Activated naive CD4-positive, alpha-beta T cell treated with anti-CD3 and anti-CD28 coated beads, Interleukin-2, amount 50 U/mL, for 72 hours (primary cell): ENCODE data around the gene OR52A1. TPM values are rescaled to one million over a fixed set of nuclear protein-coding genes. Genes with fewer than 3 reads are reported as not detected.

ENCODE experiments used
- ATAC-seq, 2 donors: fragments of 150-1000 bp; cut with Tn5 transposase; 2 replicates each; pipeline ENCODE4 v1.10.0; 2021; ENCODE audit warnings: mild to moderate bottlenecking in 2 of 2, moderate library complexity in 2 of 2
- DNase-seq, 2 donors: peaks; one replicate each; pipeline ENCODE4 v3.0.0; 2021 to 2022; ENCODE audit warnings: low spot score in 2 of 2
- H3K27ac Mint-ChIP-seq, 2 donors: one replicate each; pipeline ENCODE4 v1.8.0; 2022; ENCODE audit warnings: mild to moderate bottlenecking in 2 of 2, mixed read lengths in 2 of 2
- H3K36me3 Mint-ChIP-seq, 2 donors: one replicate each; pipeline ENCODE4 v1.8.0; 2022; ENCODE audit warnings: mixed read lengths in 2 of 2
- H3K9me3 Mint-ChIP-seq, 2 donors: one replicate each; pipeline ENCODE4 v1.8.0; 2022; ENCODE audit warnings: mixed read lengths in 2 of 2
- total RNA-seq, 2 donors: library from RNA; stranded (reverse); gene quantifications; one replicate each; pipeline ENCODE4 v1.2.3, GENCODE V29; 2022

The OR52A1 gene
- total RNA-seq, 2 donors from 2014 or later, result not detected

DNA sequence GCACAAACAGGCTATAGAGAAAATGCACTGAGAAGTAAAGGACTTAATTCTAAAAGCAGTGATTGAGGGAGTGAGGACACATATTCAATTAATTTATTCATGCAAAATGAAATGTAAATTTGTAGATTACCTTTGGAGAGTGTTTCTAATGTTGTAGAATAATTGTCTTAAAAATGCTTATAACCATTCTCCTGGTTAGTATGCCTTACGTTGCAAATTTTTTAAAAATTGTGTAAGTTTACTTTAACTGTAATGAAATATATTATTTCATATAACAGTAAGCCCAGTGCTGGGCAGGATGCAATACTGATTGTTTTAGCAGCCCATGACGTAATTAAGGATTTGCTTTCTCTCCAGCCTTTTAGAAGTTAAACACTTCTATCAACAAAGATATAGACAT lies 58.5 kb downstream of the OR52A1 start:
- Mint-ChIP-seq H3K27ac (no peak overlapping the region), H3K9me3 (no peaks in the 10 kb centered on the region), H3K36me3 (no peaks in the 10 kb centered on the region)
- ATAC-seq (no peak), DNase-seq (no peak)

Other genes starting within 250 kb of the OR52A1 start
- not detected for gene OR51G2, start 235.4 kb downstream of the OR52A1 start, total RNA-seq
- not detected for gene OR51G1, start 230.4 kb downstream of the OR52A1 start, total RNA-seq
- not detected for gene OR51A4, start 207.2 kb downstream of the OR52A1 start, total RNA-seq
- gene OR51A2, start 199.0 kb downstream of the OR52A1 start, total RNA-seq, result not detected
- gene OR51L1, start 159.9 kb downstream of the OR52A1 start, total RNA-seq, result not detected
- gene OR52J3, start 108.2 kb downstream of the OR52A1 start, total RNA-seq, result not detected
- gene OR52E2, start 95.1 kb downstream of the OR52A1 start, total RNA-seq, result not detected
- gene OR52E1, start 85.2 kb downstream of the OR52A1 start, total RNA-seq, result not detected
- gene OR52A5, start 16.4 kb downstream of the OR52A1 start, total RNA-seq, result not detected
- not detected for gene OR51V1, start 45.9 kb upstream of the OR52A1 start, total RNA-seq
- not detected for gene HBB, start 72.3 kb upstream of the OR52A1 start, total RNA-seq
- 1 to 10 TPM in 1 of 2 donors, not detected in 1; 1.6 TPM for gene HBD, start 79.7 kb upstream of the OR52A1 start, total RNA-seq
- not detected for gene HBG1, start 95.1 kb upstream of the OR52A1 start, total RNA-seq
- gene HBG2, start 100.0 kb upstream of the OR52A1 start, total RNA-seq, result under 1 TPM in 1 of 2 donors, not detected in 1; 0.41 TPM
- gene HBE1, start 115.2 kb upstream of the OR52A1 start, total RNA-seq, result not detected
- not detected for gene OR51B4, start 147.2 kb upstream of the OR52A1 start, total RNA-seq
- not detected for gene OR51B2, start 169.5 kb upstream of the OR52A1 start, total RNA-seq
- under 1 TPM in 1 of 2 donors, not detected in 1; 0.34 TPM for gene OR51B5, start 188.8 kb upstream of the OR52A1 start, total RNA-seq
- gene OR51B6, start 196.8 kb upstream of the OR52A1 start, total RNA-seq, result not detected
- gene OR51M1, start 229.1 kb upstream of the OR52A1 start, total RNA-seq, result not detected